Ishikawa (cell line): ENCODE results near the gene UNC79.

Experiments
- CEBPB ChIP-seq: IDR thresholded peaks from 2 replicates; pipeline ENCODE4 v1.6.1; 2012
- RAD21 ChIP-seq: IDR thresholded peaks from 2 replicates; pipeline ENCODE4 v1.6.1; 2012; ENCODE audit warnings: low read depth
- USF1 ChIP-seq: IDR thresholded peaks from 2 replicates; pipeline ENCODE4 v1.6.1; 2012
- YY1 ChIP-seq: IDR thresholded peaks from 2 replicates; pipeline ENCODE4 v1.6.1; 2012; ENCODE audit warnings: low read depth
- TF ChIP-seq, protein P1 (sequence below): IDR thresholded peaks from 2 replicates; pipeline ENCODE4 v1.6.1; 2012; ENCODE audit warnings: low read depth, mild to moderate bottlenecking
- TF ChIP-seq, protein P2 (sequence below): IDR thresholded peaks from 2 replicates; pipeline ENCODE4 v1.6.1; 2012

- TF ChIP-seq CEBPB, result no peak
- TF ChIP-seq, protein P1, sequence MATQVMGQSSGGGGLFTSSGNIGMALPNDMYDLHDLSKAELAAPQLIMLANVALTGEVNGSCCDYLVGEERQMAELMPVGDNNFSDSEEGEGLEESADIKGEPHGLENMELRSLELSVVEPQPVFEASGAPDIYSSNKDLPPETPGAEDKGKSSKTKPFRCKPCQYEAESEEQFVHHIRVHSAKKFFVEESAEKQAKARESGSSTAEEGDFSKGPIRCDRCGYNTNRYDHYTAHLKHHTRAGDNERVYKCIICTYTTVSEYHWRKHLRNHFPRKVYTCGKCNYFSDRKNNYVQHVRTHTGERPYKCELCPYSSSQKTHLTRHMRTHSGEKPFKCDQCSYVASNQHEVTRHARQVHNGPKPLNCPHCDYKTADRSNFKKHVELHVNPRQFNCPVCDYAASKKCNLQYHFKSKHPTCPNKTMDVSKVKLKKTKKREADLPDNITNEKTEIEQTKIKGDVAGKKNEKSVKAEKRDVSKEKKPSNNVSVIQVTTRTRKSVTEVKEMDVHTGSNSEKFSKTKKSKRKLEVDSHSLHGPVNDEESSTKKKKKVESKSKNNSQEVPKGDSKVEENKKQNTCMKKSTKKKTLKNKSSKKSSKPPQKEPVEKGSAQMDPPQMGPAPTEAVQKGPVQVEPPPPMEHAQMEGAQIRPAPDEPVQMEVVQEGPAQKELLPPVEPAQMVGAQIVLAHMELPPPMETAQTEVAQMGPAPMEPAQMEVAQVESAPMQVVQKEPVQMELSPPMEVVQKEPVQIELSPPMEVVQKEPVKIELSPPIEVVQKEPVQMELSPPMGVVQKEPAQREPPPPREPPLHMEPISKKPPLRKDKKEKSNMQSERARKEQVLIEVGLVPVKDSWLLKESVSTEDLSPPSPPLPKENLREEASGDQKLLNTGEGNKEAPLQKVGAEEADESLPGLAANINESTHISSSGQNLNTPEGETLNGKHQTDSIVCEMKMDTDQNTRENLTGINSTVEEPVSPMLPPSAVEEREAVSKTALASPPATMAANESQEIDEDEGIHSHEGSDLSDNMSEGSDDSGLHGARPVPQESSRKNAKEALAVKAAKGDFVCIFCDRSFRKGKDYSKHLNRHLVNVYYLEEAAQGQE, result no peak
- no peak for TF ChIP-seq RAD21
- TF ChIP-seq USF1, result no peak
- TF ChIP-seq, protein P2, sequence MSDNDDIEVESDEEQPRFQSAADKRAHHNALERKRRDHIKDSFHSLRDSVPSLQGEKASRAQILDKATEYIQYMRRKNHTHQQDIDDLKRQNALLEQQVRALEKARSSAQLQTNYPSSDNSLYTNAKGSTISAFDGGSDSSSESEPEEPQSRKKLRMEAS, result no peak
- TF ChIP-seq YY1, result no peak
These were observed 44.7 kb downstream of the UNC79 start for GRCh38 chr14:93475471-93475870.
